Activated CD4-positive, alpha-beta T cell treated with anti-CD3 and anti-CD28 coated beads, Interleukin-2, amount 50 U/mL, for 48 hours (primary cell): Measurements from ENCODE around the gene QRFP.

Experiments
- DNase-seq, 2 experiments: peaks; one replicate each; pipeline ENCODE4 v3.0.0-alpha.2; 2020

QRFP gene

DNA sequence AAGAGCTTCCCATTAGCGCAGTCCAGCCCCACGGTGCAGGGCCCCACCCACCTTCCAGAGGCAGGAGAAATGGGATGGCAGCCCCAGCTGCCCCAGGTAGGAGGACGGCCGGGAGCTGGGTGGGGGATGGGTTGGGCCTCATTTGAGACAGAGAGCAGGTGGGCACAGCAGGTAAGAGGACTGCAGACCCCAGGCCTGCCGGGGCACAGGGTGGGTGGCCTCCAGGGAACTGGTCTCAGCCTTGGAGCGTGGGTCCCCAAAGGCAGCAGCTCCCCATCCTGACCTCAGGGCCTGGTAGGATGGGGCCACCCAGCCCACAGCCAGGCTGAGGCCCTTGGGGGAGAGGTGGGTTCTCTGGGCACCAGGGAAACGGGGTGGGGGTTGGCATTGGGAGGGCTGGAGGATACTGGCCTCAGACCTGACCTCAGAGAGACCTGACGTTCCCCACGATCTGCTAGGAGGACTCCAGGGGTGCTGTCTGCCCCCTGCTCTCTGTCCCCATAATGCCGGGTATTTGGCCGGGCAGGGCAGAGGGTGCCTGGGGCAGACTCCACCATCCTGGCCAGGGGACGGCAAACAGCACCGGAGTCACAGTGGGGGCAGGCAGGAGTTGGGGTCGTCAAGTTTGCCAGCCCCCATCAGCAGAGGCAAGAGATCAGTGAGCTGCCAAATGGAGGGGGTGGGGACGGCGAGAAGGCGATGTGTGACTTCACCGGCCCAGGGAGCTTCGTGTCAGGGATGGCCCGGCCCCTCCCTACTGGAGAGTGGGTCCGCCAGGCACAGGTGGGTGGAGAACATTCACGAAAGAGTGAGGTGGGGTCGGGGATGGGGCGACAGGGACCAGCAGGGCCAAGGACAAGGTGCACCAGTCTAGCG, 6.8 kb upstream of the QRFP start:
- DNase-seq: no peak

DNA sequence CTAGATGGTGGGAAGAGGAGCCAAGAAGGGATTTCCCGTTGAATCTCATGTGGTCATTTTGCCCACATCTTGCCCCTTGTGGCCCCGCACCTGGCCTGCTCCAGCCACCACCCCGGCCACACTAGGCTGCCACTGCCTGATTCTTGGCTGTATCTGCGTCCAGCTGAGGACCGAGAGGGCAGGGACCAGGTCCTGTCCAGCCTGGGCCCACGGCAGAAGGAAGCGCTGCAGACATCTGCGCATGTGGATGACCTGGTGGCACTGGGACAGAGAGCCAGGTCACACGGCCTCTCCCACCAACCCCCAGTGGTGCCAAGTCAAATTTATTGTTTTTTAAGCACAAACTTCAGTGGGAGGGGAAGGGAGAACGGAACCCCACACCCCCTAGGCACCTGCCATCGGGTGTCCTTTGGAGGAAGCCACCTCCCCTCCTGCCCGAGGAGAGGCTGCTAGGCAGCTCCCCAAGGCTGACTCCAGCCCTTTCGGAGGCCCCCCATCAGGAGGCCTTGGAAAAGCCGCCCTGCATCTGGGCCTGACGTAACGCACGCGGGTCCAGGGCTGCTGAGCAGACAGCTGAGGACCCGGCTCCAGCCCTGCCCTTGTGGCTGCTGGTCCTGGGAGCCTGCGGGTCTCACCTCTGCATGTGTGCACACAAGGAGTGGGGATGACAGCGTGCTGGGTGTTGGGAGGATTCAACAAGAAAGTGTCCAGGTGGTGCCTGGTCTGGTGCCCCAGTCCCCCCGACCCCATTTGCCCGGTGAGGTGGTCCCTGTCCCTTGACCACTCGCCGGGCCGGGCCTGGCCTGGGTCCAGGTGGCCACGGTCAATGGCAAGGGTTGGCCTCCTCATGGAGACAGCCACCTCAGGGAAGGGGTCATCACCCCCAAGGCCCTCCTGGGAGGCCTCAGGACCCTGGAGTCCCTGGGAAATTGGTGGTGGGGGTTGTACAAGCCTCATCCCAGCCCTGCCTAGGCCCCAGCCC, 5.9 kb upstream of the QRFP start:
- no peak for DNase-seq

DNA sequence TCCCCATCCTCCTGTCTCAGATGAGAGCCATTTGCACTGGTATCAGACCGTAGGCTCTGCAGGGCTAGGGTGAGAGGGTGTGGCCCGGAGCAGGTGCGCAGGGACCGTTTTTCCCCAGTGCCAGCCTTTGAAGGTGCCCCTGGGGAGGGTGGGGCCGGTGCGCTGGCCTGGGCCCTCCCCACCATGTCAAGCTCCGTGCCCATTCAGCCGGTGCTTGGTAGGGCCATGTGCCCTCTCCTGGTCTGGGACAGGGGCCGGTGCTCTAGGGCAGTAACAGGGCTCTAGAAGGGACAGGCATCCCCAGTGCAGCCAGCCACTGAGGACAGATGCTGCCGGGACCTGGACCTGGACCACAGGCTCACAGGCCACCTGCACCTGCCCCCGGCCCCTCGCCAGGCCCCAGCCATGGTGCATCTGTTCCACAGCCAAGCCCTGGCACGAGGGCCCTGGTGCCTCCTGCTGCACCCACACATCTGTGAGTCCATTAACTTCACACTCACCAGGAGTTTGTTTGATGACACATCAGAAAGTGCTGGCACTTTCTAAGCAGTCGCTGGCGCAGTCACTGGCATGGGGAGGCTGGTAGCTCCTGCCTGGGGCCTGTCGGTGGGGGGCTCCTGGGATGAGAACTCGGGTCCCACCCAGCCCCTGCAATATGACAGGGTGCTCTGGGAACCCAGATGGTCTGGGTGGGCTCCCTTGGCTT, 5.0 kb upstream of the QRFP start:
- no peak for DNase-seq

DNA sequence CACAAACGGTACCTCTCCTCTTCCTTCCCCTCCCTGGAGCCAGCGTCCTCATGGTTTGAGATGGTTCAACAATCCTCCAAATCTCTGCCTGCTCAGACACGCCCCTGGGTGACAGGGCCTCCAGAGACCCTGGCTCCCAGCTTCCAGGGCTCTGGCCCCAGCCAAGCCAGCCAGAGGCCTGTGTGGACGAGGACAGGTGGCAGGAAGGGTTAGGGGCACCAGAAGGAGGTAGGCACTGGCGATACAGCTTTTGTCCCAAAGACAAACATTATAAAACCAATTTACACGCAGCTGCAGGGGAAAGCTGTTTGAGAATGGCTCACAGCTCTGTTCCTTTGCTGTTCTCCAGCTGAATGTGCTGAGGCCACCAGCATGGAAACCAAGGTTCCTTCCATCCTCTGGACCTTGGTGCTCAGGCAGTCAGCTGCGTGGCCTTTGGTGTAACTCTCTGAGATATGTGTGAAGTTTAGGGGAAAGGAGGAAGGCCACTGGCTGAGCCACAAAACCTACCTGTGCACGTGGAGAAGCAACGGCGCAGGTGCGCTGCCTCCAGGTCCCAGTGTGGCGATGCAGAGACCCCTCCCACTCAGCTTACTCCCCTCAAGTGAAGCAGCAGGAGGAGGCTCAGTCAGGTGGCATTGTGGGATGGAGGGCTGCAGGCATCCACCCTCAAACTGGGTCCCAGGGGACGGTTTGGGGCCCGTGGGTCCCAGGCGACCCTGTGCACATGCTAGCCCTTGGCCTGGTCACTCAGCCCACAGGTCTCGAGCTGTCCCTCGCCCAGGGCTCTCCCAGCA, 4.3 kb upstream of the QRFP start:
- DNase-seq: no peak

DNA sequence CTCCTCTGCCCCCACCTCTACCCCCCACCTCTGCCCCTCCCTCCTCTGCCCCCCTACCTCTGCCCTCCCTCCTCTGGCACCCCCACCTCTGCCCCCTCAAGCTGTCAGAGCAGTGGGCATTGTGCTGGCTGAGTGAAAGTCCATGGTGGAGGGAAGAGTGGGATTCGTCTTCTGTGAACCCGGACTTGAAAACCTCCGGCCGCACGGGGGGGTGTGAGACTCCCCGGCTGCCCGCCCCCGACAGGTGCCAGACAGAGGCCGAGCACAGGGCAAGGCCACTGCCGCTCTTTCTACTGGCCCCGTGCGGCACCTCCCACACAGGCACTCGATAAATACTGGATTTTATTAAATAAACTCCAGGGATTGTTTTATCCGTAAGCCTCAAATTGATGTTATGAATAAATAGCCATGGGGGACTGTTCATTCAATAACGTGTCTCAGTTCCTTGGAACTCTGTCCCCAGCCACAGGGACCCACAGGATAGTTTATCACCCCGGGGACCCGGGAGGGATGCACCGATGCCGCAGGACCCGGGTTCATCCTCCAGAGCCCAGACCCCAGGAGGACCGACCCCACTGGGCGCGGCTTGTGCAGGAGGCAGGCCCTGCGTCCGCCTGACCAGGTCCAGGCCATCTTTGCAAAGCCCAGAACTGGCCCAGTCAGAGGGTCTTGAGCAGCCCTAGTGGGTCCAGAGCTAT, 2.6 kb upstream of the QRFP start:
- DNase-seq: no peak

DNA sequence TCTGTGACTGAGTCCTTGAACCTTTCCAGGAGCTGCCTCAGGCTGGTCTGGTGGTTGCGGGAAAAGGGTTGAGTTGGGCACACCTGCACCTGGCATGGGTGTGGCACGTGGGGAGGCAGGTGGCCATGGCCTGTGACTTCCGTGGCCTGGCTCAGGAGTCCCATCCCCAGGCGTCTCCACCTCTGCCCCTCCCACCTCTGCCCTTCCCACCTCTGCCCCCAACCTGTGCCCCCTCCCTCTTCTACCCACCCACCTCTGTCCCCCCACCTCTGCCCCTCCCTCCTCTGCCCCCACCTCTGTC, 1.9 kb upstream of the QRFP start:
- no peak for DNase-seq

DNA sequence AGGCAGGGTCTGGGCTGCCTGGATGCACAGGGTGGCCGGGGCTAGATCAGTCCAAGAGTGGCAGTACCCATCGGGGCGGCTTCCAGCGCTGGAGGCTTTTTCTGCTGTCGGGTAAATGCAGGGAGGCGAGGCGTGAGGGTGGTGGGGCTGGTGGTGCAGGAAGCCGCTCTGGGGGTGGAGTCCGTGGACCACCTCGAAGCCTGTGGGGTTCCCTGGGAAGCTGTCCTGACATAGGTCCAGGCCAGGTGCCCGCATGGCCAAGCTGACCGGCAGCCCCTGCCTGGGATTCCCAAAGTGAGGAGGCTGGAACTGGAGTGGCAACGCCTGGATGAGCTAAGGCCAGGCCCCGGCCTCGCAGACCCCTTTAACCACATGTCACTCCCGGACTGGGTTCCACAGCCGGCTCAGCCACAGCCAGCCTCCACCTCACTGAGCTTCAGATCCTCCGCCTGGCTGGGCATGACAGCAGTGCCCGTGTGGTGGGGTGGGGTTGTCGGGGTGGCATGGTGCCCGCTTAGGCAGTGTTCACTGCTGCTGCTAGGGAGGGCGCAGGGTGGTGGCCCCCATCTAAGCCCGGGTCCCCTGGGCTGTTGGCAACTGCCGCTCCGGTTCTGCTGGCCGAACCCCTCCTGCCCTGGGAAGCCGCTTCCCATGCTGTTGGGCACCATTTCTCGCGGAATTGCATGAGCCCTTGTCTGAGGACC, 1.4 kb upstream of the QRFP start:
- DNase-seq: no peak

DNA sequence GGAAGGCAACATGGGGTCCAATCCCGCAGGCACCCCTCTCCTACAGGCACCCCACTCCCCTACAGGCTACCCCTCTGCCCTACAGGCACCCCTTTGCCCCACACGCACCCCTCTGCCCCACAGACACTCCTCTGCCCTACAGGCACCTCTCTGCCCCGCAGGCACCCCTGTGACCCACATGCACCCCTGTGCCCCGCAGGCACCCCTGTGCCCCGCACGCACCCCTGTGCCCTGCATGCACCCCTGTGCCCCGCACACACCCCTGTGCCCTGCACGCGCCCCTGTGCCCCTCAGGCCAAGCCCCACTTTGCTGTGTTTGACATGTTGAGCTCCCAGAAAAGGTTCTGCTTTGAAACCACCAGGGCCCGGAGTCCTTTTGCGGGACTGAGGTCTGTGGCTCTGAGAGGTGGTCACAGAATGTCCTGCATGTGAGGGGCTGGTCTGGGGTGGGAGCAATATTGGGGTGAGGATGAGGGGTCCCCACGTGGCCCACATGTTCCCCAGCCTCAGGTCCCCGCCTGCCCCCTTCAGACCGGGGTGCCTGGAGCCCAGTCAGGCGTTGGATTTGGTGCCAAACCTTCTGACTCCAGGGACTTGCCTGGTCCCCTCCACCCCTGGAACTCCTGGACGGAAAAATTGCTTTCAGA, 616 bp upstream of the QRFP start:
- no peak for DNase-seq

DNA sequence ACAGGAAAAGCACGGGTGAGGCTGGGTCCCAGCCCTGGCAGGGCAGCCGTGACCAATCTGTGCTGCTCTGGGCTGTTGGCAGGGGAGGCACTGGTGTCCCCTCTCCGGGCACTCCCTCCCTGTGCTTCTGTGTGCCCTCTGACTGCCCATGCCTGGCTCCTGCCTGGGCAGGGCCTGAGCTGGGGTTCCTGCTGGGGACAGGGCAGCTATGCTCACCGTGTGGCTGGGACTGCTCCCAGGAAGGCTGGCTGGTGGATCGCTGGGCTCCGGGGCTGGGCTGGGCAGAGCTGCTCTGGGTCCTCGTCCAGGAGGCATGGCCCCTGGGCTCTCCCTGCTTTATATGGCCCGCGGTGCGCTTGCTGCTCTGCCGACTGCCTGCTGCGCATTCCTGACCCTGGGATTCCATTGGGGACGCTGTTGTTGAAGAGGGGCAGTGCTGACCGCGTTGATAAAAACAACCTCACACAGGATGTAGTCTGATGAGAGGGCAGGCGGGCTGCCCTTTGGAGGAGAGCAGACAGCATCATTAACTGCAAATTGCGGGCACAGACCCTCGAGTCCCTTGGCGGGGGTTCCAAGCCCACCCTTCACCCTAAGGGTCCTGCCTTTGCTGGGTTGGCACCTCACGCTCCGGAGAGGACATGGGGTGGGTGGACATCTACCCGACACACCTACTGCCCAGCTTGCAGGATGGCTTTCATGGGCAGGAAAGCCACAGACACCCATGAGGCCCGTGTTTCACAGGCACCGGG, 955 bp downstream of the QRFP start:
- DNase-seq: no peak

DNA sequence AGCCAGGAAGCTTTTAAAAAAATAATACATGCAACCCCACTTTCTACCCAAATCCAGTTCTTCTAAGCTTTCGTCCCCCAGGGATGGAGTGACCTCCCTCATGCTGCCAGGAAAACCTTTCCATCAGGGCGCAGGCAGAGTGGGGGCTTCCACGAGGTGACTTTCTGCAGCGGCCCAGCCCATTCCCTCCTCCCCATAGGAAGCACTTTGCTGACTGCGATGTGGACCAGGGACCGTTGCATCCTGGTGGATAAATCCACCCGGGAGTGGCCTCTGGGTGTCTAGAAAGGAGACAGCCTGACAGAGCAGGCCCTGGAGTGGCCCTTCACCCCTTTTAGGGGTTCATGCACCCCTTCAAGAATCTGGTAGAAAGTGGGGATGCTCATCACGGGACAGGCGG, 1.6 kb downstream of the QRFP start:
- no peak for DNase-seq

DNA sequence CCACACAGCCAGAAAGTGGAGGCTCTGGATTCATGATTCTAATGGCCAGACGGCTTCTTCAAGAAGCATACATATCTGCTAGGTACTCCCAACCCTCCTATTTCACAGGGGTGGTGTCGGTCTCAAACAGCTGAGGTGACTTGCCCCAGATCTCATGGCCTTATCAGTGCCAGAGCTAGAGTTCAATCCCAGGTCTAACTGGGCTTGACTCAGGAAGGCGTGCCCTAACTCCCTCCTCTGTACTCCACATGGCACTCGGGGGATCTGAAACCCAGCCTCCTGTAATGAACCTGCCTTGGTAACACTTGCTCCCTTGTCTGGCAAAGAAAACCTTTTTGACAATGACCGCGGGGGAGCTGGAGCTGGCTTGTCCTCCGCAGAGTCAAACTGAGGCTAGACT, 2.1 kb downstream of the QRFP start:
- no peak for DNase-seq

DNA sequence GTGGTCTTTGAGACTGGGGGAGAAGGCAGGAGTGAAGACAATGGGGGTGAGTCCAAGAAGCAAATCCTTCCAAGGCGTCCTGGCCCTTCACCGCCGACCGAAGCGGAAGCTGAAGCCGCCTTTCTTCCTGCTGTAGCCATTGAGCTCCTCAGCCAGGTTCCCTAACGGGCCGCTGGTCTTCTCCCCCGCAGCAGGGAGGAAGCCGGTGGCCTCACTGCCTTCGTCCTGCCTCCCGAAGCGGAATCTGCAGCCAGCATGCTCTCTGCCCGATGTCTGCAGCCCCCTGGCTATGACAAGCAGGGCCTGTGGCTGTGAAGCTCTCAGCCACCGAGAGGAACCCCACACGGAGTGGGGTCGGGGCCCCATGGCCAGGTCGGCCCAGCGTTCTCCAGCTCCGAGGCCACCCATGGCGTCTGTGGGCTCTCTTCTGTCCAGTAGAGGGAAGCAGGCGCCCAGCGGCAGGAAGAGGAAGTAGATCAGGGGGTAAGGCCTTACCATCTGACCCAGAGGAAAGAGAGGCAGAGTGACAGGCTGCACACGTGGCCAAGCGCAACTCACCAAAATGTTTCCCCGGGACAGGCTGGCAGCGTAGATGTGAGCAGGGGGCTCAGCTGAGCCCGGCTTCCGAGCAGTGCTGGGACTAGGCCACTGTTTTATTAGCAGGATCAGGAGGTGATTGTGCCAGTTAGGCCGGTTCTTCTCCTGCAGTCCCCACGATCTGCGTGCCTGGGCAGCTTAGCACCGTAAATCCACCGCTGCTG, 3.1 kb downstream of the QRFP start:
- DNase-seq: no peak

DNA sequence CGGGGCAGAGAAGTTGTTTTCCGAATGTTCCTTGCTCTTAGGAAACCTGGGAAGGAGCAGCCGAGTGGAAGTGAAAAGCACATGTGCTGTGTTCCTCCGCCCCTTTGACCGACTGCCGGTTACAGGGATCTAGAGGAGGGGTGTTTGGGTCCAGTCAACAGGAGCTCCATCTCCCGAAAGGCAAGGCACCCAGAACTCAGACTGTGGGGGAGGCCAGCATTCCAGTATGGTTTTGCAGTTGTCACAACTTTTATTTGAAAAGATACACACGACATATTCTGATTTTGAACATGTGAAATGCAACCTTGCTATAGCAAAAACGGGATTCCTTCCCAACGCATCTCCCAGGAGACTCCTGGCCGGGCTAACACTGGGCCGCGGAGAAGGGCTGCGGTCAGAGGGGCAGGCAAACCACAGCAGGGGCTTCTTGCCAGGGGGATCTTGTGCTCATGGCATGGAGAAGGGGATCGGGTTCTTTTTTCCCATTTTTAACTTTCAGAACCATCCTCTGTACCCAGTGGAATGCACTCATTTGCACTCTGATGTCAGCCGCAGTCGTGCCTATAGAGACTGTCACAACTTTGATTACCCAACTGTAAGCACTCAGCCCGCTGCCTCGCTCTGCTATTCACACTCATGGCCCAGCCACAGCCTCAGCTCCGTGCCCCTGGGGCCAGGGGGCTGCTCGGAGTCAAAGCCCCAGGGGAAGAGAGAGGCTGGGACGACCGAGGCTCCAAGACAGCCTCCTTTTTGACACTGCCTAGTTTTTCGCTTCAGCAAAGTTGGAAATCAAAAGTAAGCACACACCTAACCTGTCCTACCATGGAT, 3.9 kb downstream of the QRFP start:
- DNase-seq: no peak

DNA sequence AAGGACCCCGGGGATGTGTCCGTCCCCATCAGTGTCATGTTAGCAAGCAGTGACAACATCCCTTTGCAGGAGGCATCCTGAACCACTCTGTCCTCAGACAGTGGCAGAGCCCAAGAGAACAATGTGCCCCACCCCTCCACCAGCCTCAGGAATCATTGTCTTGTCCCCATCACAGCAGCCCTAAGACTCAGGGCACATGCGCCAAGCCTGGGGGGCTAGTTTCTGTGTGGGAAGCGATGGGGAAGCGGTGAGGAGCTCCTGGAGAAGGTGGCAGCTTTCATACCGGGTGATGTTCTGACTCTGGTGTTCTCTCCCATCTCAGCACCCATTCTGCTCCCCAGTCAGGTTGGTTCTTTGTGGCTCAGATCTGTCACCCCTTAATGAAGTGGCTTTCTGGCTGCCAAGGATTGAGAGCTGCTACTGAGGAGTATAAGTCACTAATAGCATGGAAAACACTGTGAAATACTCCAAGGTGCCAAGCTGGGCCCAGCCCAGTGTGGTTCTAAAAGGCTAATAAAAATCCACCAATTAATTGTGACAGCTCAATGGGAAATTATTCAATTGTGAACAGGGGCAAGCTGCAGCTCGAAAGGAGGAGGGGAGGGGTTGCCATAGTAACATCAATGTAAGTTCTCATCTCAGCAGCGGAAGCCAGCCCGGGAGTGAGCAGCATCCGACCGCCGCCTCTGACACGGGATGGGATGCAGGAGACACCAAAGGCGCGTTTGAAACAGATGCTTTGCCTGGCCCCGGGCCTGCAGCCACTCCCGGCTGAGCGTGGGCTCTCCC, 4.7 kb downstream of the QRFP start:
- no peak for DNase-seq

DNA sequence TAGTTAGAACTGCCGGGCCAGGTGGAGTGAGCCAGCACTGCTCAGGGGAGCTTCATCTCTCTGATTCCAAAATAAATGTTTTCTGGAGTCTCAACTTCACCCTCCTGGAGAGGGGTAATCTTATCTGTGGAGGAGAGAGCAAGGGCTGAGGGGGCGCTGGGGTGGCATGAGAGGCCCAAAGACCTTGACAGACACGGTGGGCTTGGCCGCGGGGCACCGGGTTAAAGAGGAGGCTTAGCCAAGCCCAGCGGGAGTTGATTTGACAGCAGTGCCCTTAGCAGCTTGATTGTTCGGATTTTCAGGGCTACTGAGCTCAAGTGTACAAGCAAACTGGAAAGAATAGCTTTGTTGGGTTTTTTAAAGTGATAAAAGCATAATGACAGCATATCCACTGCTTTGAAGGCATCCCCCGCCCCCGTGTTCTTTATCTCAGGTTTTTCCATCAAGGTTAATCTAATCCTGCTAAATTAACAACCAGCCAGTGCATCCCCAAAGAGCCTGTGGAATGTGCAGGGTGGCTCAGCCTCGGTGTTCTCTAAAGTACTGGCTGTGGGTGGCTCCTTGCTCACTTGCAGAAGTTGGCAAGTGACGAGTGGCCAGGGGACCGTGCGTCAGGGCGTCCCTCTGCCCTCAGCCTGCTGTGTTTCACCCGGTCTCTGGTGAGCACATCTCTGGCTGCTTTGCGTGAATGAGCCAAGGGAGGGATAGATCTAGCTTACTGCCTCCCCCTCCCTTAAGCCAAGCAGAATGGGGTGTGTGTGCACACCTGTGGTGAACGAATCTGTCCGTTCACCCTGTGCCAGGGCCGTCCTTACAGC, 5.5 kb downstream of the QRFP start:
- no peak for DNase-seq

DNA sequence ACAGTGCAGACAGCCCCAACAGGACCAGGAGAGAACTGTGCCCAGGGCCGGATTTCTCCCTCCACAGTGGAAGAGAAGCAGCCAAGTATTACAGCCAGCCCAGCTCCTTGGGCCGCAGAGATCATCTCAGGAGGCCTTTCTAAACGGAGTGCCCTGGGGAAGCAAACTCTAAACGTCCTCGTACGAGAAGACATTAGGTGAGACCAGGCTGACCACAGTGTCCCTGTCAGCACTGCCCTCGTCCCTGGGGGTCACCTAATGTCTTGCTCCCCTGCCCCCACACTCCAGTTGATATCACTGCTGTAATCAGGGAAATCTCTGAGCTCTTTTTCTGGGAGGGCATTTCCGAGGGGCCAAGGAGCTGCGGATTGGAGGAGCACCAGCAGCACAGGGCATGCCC, 6.5 kb downstream of the QRFP start:
- DNase-seq: no peak
